CD14-positive monocyte (primary cell): ENCODE data around the gene DPP8. TPM values are rescaled to one million over a fixed set of nuclear protein-coding genes. Genes with fewer than 3 reads are reported as not detected.

Source experiments
- DNase-seq, 3 donors: peaks; one replicate each; pipeline ENCODE4 v3.0.0-alpha.2; 2011 to 2022
- H2AFZ ChIP-seq: 2 replicates; pipeline ENCODE4 v1.6.0; 2012; ENCODE audit warnings: mild to moderate bottlenecking, low read depth, low read length, inconsistent platforms; ENCODE audit not compliant: insufficient read depth, poor library complexity, severe bottlenecking
- H3K27ac ChIP-seq, 2 donors: 1 replicate in 1 of 2; 2 replicates in 1 of 2; pipeline ENCODE4 v1.5.1; 2012 to 2013; ENCODE audit warnings: low read length in 2 of 2, control low read depth in 1 of 2, inconsistent platforms in 1 of 2, low read depth in 1 of 2, mild to moderate bottlenecking in 1 of 2
- H3K27me3 ChIP-seq, 2 donors: one replicate each; pipeline versions ENCODE4 v1.6.0 to v1.6.1; 2011 to 2013; ENCODE audit warnings: low read length in 2 of 2; ENCODE audit not compliant: control insufficient read depth in 2 of 2, insufficient read depth in 2 of 2
- H3K36me3 ChIP-seq, 2 donors: replicated peaks in 1 of 2; 1 replicate in 1 of 2; 2 replicates in 1 of 2; pipeline versions ENCODE4 v1.5.1 to v1.6.1; 2012 to 2013; ENCODE audit warnings: low read length in 2 of 2, control low read depth in 1 of 2, inconsistent platforms in 1 of 2, mild to moderate bottlenecking in 1 of 2; ENCODE audit not compliant: insufficient read depth in 2 of 2, control insufficient read depth in 1 of 2
- H3K4me1 ChIP-seq, 2 donors: 1 replicate in 1 of 2; 2 replicates in 1 of 2; pipeline versions ENCODE4 v1.5.1 to v1.6.1; 2012 to 2013; ENCODE audit warnings: low read length in 2 of 2, control low read depth in 1 of 2, inconsistent platforms in 1 of 2, mild to moderate bottlenecking in 1 of 2, moderate library complexity in 1 of 2; ENCODE audit not compliant: insufficient read depth in 2 of 2, control insufficient read depth in 1 of 2
- H3K4me2 ChIP-seq: replicated peaks from 2 replicates; pipeline ENCODE3; 2012; ENCODE audit warnings: low read length, moderate library complexity, mild to moderate bottlenecking; ENCODE audit not compliant: poor library complexity, severe bottlenecking; ENCODE audit errors: extremely low read depth
- H3K4me3 ChIP-seq, 3 experiments: fragments of 200-600 bp in 1 of 3; sonication (generic) in 1 of 3; replicated peaks in 1 of 3; 1 replicate in 2 of 3; 2 replicates in 1 of 3; pipeline ENCODE4 v1.5.1; 2011 to 2013; ENCODE audit warnings: low read length in 3 of 3, mild to moderate bottlenecking in 3 of 3, control low read depth in 2 of 3, low read depth in 2 of 3, inconsistent platforms in 1 of 3, moderate library complexity in 1 of 3
- H3K79me2 ChIP-seq: 2 replicates; pipeline ENCODE4 v1.6.0; 2012; ENCODE audit warnings: mild to moderate bottlenecking, control low read depth, inconsistent platforms, low read length, moderate library complexity; ENCODE audit not compliant: insufficient read depth
- H3K9ac ChIP-seq: 2 replicates; pipeline ENCODE4 v1.6.0; 2017; ENCODE audit warnings: low read length, mild to moderate bottlenecking; ENCODE audit not compliant: insufficient read depth, poor library complexity, severe bottlenecking
- H3K9me3 ChIP-seq, 2 donors: replicated peaks in 1 of 2; 1 replicate in 1 of 2; 2 replicates in 1 of 2; pipeline versions ENCODE4 v1.5.1 to v1.6.1; 2012 to 2013; ENCODE audit warnings: low read length in 2 of 2, control low read depth in 1 of 2; ENCODE audit not compliant: control insufficient read depth in 1 of 2, insufficient read depth in 1 of 2
- H4K20me1 ChIP-seq: 2 replicates; pipeline ENCODE4 v1.6.0; 2012; ENCODE audit warnings: mild to moderate bottlenecking, low read length, control low read depth, moderate library complexity; ENCODE audit not compliant: insufficient read depth
- H3K27ac Mint-ChIP-seq, 7 donors: one replicate each; pipeline ENCODE4 v1.8.0; 2020; ENCODE audit warnings: mild to moderate bottlenecking in 7 of 7, mixed read lengths in 7 of 7, moderate library complexity in 6 of 7, inconsistent platforms in 2 of 7
- H3K27me3 Mint-ChIP-seq, 3 donors: one replicate each; pipeline ENCODE4 v1.8.0; 2021 to 2022; ENCODE audit warnings: low read depth in 3 of 3, mild to moderate bottlenecking in 3 of 3, mixed read lengths in 3 of 3, moderate library complexity in 3 of 3, inconsistent platforms in 1 of 3
- H3K36me3 Mint-ChIP-seq, 2 donors: one replicate each; pipeline ENCODE4 v1.8.0; 2020; ENCODE audit warnings: mixed read lengths in 2 of 2, inconsistent platforms in 1 of 2, mild to moderate bottlenecking in 1 of 2
- H3K4me1 Mint-ChIP-seq: one replicate; pipeline ENCODE4 v1.8.0; 2020; ENCODE audit warnings: mild to moderate bottlenecking, mixed read lengths
- H3K4me3 Mint-ChIP-seq, 2 donors: one replicate each; pipeline ENCODE4 v1.8.0; 2020; ENCODE audit warnings: mild to moderate bottlenecking in 2 of 2, mixed read lengths in 2 of 2, moderate library complexity in 1 of 2
- H3K9me3 Mint-ChIP-seq, 7 donors: one replicate each; pipeline ENCODE4 v1.8.0; 2020 to 2022; ENCODE audit warnings: mixed read lengths in 7 of 7, mild to moderate bottlenecking in 6 of 7, moderate library complexity in 6 of 7, inconsistent platforms in 2 of 7
- WGBS: methylation state at CpG from one replicate; pipeline ENCODE4 v1.1.5; 2013; ENCODE audit warnings: missing lambda C conversion rate; ENCODE audit not compliant: insufficient coverage; 5-methylcytosine and 5-hydroxymethylcytosine counted together
- intact Hi-C, 2 donors: fragments of 100-400 bp; cut with micrococcal nuclease; formaldehyde crosslinking; loops; one replicate each; pipeline versions ENCODE4 v1.15.0 to v1.15.1; 2023
- polyA plus RNA-seq, 3 donors: library from polyadenylated mRNA; depleted of rRNA in 1 of 3; unstranded in 2 of 3; stranded (reverse) in 1 of 3; fragments of 300-500 nt in 2 of 3; fragments of >200 nt in 1 of 3; fragmentation: Illumina TruSeq in 2 of 3; gene quantifications; 1 replicate in 2 of 3; 2 replicates in 1 of 3; pipeline ENCODE4 v1.2.3, GENCODE V29; 2012 to 2021
- TF ChIP-seq, protein P1 (sequence below): fragments of 200-600 bp; IDR thresholded peaks from one replicate; pipeline ENCODE4 v1.8.0; 2022; ENCODE audit warnings: antibody characterized with exemption, mild to moderate bottlenecking

The DPP8 gene
- polyA plus RNA-seq, 3 donors, result 18.3 to 48.3 (median 38.7) TPM

DNA sequence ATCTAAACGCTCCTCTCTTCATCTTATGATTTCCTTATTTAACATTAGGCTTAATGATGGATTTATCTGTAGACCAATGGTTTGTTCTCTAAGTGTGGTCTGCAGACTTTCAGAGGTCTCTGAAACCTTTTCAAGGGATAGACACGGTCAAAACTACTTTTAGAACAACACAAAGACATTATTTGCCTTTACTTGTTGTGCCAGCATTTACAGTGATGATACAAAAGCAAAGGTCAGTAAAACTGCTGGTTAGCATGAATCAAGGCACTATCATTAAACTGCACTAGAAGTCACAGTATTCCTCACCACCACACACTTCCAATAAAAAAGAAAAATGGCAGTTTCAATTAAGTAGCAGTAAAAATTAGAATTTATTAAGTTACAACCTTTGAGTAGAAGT lies 70.3 kb downstream of the DPP8 start:
- Histone ChIP-seq H3K36me3 (peaks cover 75 to 88% of the 10 kb centered on the region in 2 donors), H4K20me1 (no peaks in the 10 kb centered on the region), H3K4me2 (no peak overlapping the region), H3K4me3 (no peak overlapping the region), H3K27me3 (no peaks in the 10 kb centered on the region), H3K9me3 (no peaks in the 10 kb centered on the region), H3K4me1 (no peaks in the 10 kb centered on the region), H3K9ac (no peak overlapping the region), H3K27ac (no peak overlapping the region), H3K79me2 (no peaks in the 10 kb centered on the region), H2AFZ (no peak overlapping the region)
- Mint-ChIP-seq H3K27me3 (no peaks in the 10 kb centered on the region), H3K4me1 (no peaks in the 10 kb centered on the region), H3K27ac (no peak overlapping the region), H3K4me3 (no peak overlapping the region), H3K36me3 (peaks cover 60 to 77% of the 10 kb centered on the region in 2 donors), H3K9me3 (no peaks in the 10 kb centered on the region)
- TF ChIP-seq, protein P1, sequence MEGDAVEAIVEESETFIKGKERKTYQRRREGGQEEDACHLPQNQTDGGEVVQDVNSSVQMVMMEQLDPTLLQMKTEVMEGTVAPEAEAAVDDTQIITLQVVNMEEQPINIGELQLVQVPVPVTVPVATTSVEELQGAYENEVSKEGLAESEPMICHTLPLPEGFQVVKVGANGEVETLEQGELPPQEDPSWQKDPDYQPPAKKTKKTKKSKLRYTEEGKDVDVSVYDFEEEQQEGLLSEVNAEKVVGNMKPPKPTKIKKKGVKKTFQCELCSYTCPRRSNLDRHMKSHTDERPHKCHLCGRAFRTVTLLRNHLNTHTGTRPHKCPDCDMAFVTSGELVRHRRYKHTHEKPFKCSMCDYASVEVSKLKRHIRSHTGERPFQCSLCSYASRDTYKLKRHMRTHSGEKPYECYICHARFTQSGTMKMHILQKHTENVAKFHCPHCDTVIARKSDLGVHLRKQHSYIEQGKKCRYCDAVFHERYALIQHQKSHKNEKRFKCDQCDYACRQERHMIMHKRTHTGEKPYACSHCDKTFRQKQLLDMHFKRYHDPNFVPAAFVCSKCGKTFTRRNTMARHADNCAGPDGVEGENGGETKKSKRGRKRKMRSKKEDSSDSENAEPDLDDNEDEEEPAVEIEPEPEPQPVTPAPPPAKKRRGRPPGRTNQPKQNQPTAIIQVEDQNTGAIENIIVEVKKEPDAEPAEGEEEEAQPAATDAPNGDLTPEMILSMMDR, result no peak
- intact Hi-C loops, result no loop called here
- no CpG with 5 or more reads among the region's 2 CpGs for WGBS
- DNase-seq, result no peak

DNA sequence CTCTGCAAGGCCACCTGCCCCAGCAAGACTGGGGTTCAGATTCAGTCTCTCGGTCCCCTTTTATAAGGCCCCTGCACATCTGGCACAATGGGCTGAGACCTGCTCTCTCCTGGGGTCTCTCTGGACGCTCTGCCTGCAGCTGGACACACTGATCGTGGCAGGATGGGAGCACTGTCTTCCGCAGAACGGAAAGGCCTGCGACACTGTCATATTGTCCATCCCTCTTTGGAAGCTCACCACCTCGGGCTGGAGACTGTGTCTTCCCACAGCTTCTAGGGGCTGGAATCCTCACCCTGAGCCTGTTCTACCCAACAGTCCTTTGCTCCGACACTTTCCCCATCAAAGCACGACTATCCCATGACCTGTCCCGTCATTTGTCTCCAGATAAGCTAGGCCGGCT lies 83.3 kb downstream of the DPP8 start:
- H3K36me3 Mint-ChIP-seq, result no peaks in the 10 kb centered on the region
- H2AFZ ChIP-seq, result no peak overlapping the region
- 92% methylated on average over 11 of the region's 11 CpGs for WGBS

More for the DNA sequence above, 83.3 kb downstream of the DPP8 start:
- no peaks in the 10 kb centered on the region for H3K36me3 ChIP-seq
- TF ChIP-seq, protein P1, result no peak
- Mint-ChIP-seq H3K27me3 (peaks cover 3 to 6% (median 5%) of the 10 kb centered on the region in 3 donors), H3K27ac (no peak overlapping the region), H3K9me3 (no peaks in the 10 kb centered on the region), H3K4me1 (no peaks in the 10 kb centered on the region), H3K4me3 (no peak overlapping the region)
- intact Hi-C loops, result no loop called here
- H3K27ac ChIP-seq, result no peak overlapping the region
- H3K4me3 ChIP-seq, result no peak overlapping the region
- no peaks in the 10 kb centered on the region for H3K9me3 ChIP-seq
- DNase-seq, result no peak
- no peak overlapping the region for H3K9ac ChIP-seq
- H3K27me3 ChIP-seq, result no peaks in the 10 kb centered on the region
- H3K79me2 ChIP-seq, result no peaks in the 10 kb centered on the region
- H3K4me1 ChIP-seq, result no peaks in the 10 kb centered on the region
- H3K4me2 ChIP-seq, result no peak overlapping the region
- no peaks in the 10 kb centered on the region for H4K20me1 ChIP-seq
